ENCODE measurements around the gene PSMD7.

The PSMD7 gene

DNA sequence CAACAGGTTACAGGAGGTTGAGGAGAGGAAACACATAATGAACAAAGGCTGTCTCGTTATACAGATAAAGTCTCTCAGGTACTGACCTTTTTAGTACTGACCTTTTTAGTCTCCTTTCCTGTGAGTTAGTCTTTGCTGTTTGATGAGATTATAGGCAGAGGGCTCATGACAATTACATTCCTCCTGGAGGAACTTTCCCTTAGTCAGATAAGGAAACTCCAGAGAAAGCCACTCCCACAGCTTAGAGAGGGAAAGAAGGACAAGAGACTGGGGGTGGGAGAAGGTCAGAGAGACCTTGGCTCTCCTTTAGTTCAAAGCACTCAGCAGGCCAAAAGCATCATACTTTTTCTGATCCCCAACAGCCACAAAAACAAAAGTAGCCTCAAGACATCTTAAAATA, 15.3 kb upstream of the PSMD7 start:
- Mint-ChIP-seq H3K9me3 (peaks cover 0 to 6% of the 10 kb centered on the region in 2 donors), H3K27me3 (peaks cover 1% of the 10 kb centered on the region), H3K4me3 (no peak overlapping the region), H3K27ac (no peak overlapping the region), H3K4me1 (no peaks in the 10 kb centered on the region)
- ATAC-seq, result no peak
- DNase-seq, result no peak

DNA sequence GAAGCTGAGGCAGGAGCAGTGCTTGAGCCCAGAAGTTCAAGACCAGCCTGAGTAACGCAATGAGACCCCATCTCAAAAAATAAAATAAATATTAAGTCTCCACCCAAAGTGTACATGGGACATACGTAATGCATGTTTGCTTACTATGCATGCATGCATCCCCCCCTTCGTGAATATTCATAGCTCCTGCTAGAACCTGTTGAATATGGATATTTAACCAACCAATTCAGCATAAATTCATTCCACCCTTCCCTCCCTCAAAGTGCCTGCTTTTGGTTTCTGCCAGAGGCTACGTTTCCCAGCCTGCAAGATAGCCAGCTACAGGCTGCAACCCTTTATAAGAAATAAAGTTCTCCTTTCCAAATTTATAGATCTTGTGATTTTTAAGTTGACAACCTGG, 12.9 kb upstream of the PSMD7 start:
- no peak for DNase-seq
- ATAC-seq, result no peak
- H3K9me3 Mint-ChIP-seq, result peaks cover 0 to 6% of the 10 kb centered on the region in 2 donors
- no peak overlapping the region for H3K4me3 Mint-ChIP-seq
- H3K4me1 Mint-ChIP-seq, result no peaks in the 10 kb centered on the region
- H3K27ac Mint-ChIP-seq, result no peak overlapping the region
- H3K27me3 Mint-ChIP-seq, result no peaks in the 10 kb centered on the region

DNA sequence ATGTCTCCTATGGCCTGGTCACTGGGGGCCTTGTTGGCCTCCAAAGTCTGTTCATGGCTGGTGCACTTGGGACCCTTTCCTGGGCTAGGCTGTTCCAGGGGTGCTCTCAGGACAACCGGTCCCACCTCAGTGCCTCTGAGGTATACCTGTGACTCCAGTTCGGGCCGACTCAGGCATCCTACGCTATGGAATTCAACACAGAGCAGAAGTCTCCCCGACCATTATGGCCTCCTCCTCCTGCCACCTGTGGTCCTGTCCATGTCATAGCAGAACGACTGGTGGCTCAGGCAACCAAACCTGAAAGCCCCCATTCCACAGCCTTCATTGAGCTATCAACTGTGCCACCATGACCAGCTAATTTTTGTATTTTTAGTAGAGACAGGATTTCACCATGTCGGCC, 8.5 kb upstream of the PSMD7 start:
- Mint-ChIP-seq H3K27me3 (no peaks in the 10 kb centered on the region), H3K9me3 (peaks cover 14 to 17% of the 10 kb centered on the region in 2 donors), H3K4me3 (no peak overlapping the region), H3K4me1 (no peaks in the 10 kb centered on the region), H3K27ac (no peak overlapping the region)
- ATAC-seq, result no peak
- DNase-seq, result no peak

DNA sequence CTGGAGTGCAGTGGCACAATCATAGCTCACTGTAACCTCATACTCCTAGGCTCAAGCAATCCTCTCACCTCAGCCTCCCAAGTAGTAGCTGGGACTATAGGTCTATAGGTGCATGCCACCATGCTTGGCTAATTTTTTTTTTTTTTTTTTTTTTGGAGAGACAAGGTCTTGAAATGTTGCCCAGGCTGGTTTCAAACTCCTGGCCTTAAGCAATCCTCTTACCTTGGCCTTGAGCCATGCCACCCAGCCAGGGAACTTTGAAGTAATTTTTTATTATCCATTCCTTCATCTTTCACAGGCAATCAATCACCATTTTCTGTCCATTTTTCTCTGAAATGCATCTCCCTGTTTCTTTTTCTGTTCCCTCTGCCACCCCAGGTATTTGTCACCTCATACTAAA, 6.3 kb upstream of the PSMD7 start:
- ATAC-seq, result no peak
- H3K4me1 Mint-ChIP-seq, result peaks cover under 1% of the 10 kb centered on the region
- peaks cover 14 to 17% of the 10 kb centered on the region in 2 donors for H3K9me3 Mint-ChIP-seq
- H3K4me3 Mint-ChIP-seq, result no peak overlapping the region
- no peaks in the 10 kb centered on the region for H3K27me3 Mint-ChIP-seq
- H3K27ac Mint-ChIP-seq, result no peak overlapping the region
- DNase-seq, result no peak

DNA sequence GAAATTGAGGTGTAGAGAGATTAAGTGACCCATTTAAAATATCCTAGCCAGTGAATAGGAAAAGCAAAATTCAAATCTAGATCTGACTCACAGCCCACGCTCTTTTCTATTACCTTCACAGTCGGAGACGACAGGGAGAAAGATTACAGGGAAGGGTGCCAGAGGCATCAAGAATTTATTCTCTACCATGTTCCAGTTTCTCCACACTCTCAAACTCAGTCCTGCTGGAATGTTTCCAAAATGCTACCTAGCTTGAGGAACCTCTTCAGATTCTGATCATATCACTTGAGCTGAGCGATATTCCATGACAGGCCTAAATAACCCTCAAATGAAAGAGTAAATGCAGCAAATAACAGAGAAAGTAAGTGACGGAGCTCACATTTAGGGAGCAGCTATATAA, 5.4 kb upstream of the PSMD7 start:
- ATAC-seq (no peak), DNase-seq (no peak)
- Mint-ChIP-seq H3K4me3 (no peak overlapping the region), H3K4me1 (peaks cover 7% of the 10 kb centered on the region), H3K27me3 (no peaks in the 10 kb centered on the region), H3K9me3 (peaks cover 14 to 17% of the 10 kb centered on the region in 2 donors), H3K27ac (peak overlapping the region in 1 of 2 donors; percentile 19)

DNA sequence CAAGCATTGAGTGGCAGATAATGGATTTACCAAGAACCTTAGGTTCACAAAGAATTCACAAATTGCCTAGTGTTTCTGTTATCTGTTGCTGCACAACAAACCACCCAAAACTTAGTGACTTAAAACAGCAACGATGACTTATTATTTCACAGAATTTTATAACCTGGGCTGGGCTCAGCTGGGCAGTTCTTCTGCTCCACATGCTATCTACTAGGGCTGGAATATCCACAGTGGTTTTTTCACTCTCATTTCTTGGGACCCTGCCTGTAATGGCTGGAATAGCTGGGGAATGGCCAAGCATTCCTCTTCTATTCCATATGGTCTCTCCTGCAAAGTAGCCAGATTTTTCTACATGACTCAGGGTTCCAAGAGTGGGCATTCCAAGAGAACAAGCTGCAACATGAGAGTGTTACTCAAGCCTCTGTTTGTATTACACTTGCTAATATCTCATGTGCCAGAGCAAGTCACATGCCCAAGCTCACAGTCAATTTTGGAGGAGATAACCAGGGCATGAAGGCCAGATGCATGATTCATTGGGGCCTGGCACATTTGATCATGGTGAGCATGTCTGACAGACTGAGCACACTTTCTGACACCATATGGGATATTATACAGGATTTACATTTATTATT, 4.9 kb upstream of the PSMD7 start:
- ATAC-seq (no peak), DNase-seq (no peak)
- Mint-ChIP-seq H3K27ac (no peak overlapping the region), H3K27me3 (no peaks in the 10 kb centered on the region), H3K9me3 (peaks cover 14 to 17% of the 10 kb centered on the region in 2 donors), H3K4me3 (no peak overlapping the region), H3K4me1 (peaks cover 9% of the 10 kb centered on the region)

DNA sequence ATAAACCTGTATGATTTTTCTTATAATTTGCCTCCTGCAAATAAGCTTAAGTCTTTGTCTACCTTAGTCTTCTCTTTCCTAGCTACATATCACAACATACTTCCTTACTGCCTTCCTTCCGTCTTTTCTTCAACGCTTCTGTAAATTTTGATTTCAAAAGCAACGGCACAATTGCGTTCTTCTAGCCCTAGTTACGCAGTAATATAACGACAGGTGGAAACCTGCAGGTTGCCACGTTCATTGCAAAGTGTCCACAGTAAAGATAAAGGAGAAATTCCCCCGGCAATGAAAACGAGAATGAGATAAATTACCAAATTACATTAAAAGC, 546 bp upstream of the PSMD7 start:
- Mint-ChIP-seq H3K9me3 (peaks cover 10 to 14% of the 10 kb centered on the region in 2 donors), H3K4me3 (peak overlapping the region; percentile 94 to 97), H3K27me3 (no peaks in the 10 kb centered on the region), H3K27ac (peak overlapping the region; percentile 98 to 99), H3K4me1 (peaks cover 27% of the 10 kb centered on the region)
- DNase-seq (no peak), ATAC-seq (peak; percentile 31)

DNA sequence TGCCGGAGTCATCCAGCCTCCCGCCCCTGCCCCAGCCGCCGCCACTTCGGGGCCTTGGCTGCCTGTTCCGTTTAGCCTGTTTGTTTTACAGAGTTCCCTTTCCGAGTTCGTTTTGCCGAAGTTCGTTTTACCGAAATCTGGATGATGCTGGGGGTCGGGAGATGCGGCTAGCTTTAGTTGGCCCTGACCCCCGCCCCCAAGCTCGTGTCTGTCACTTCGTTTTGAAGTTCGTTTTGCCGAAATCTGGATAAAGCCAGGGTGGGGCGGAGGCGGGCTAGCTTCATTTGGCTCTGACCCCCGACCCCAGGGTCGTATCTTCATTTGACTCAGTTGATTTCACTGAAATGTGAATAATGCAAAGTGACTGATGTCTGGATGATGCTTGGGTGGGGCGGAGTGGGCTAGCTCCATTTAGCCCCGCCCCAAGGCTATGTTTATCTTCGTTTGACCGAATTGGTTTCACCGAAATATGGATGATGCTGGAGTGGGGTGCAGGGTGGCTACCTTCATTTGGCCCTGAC, 591 bp downstream of the PSMD7 start:
- Mint-ChIP-seq H3K4me3 (peak overlapping the region; percentile 94 to 97), H3K9me3 (peaks cover under 1 to 2% of the 10 kb centered on the region in 2 donors), H3K4me1 (peaks cover 27% of the 10 kb centered on the region), H3K27ac (peak overlapping the region; percentile 98 to 99), H3K27me3 (no peaks in the 10 kb centered on the region)
- peak; percentile 17 to 32 for DNase-seq
- peak; percentile 54 for ATAC-seq

DNA sequence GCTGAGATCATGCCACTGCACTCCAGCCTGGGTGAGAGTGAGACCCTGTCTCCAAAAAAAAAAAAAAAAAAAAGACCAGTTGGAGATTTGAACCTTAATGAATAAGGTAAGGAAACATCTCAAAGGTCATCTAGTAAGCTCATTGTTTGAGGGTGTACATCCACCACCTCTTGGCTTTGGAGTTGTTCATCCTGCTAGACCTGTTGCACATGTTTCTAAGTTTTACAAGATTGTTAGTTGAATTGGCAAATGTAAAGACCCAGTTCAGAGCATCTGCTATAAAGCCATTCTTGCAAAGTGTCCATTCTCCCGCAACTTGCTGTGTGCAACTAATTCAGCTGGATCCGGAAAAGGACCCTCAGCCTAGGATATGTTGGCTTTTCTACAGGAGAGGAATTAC, 1.5 kb downstream of the PSMD7 start:
- DNase-seq (no peak), ATAC-seq (no peak)
- Mint-ChIP-seq H3K27ac (peak overlapping the region; percentile 98 to 99), H3K4me3 (peak overlapping the region; percentile 94 to 97), H3K4me1 (peaks cover 27% of the 10 kb centered on the region), H3K9me3 (no peaks in the 10 kb centered on the region), H3K27me3 (no peaks in the 10 kb centered on the region)

DNA sequence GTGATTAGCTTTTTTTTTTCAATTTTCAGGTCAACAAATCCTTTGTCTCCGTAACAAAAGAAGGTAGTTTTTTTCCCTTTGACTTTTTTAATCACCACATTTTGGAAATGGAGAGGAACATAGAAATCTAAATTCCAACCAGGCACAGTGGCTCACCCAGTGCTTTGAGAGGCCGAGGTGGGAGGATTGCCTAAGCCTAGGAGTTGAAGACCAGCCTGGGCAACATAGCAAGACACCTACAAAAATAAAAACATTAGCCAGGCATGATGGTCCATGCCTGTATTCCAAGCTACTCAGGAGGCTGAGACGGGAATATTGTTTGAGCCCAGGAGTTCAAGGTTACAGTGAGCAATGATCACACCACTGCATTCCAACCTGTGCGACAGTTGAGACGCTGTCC, 5.7 kb downstream of the PSMD7 start:
- no peak overlapping the region for H3K4me3 Mint-ChIP-seq
- H3K27ac Mint-ChIP-seq, result no peak overlapping the region

DNA sequence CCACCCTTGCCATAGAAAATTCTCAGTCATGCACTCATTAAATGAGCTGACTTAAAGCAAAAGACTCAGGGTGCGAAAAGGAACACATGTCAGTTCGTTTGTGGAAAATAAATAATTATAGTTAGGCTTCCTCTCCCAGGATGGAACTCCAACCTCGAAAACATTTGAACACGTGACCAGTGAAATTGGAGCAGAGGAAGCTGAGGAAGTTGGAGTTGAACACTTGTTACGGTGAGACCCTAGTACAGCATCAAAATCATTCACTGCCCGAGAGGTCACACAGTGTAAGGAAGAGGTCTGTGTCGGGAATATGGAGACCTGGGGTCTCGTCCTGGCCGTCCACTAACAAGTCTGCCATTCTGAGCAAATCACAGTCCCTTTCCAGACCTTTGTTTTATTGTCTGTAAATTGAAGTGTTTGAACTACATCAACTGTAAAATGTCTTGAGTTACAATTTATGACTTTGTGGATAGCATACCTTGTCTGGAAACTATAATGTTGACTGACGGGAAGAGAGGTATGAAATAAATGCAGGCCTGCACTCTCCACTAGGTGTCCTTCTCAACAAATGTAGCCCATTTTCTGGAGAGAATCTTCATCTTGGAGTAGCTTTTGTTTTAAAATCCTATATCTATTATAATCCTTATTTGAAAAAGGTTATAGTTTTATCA, 7.7 kb downstream of the PSMD7 start:
- no peak overlapping the region for H3K4me3 Mint-ChIP-seq
- ATAC-seq (no peak), DNase-seq (no peak)
- H3K9me3 Mint-ChIP-seq, result no peaks in the 10 kb centered on the region
- H3K4me1 Mint-ChIP-seq, result peaks cover 4% of the 10 kb centered on the region
- H3K27me3 Mint-ChIP-seq, result no peaks in the 10 kb centered on the region
- no peak overlapping the region for H3K27ac Mint-ChIP-seq

More for the DNA sequence above, 5.7 kb downstream of the PSMD7 start:
- Mint-ChIP-seq H3K9me3 (no peaks in the 10 kb centered on the region), H3K27me3 (no peaks in the 10 kb centered on the region), H3K4me1 (peaks cover 18% of the 10 kb centered on the region)
- DNase-seq (no peak), ATAC-seq (no peak)

DNA sequence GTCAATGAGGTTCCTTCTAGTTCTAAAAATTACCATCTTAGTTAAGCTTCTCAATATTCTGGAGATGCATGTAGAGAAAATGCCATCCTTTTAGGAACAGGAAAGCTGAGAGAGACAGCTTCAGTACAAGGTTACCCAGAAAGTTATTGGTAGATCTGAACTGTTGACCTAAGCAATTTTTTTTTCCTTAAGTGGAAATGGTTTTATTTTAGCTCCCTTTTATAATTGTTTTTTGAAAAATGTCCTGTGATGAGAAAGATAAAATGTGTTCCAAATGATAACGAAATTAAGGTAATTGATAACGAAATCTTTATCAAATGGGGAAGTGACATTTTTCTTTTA, 8.2 kb downstream of the PSMD7 start:
- no peaks in the 10 kb centered on the region for H3K4me1 Mint-ChIP-seq
- DNase-seq, result no peak
- H3K9me3 Mint-ChIP-seq, result no peaks in the 10 kb centered on the region
- no peak overlapping the region for H3K27ac Mint-ChIP-seq
- no peak for ATAC-seq
- no peaks in the 10 kb centered on the region for H3K27me3 Mint-ChIP-seq
- H3K4me3 Mint-ChIP-seq, result no peak overlapping the region

DNA sequence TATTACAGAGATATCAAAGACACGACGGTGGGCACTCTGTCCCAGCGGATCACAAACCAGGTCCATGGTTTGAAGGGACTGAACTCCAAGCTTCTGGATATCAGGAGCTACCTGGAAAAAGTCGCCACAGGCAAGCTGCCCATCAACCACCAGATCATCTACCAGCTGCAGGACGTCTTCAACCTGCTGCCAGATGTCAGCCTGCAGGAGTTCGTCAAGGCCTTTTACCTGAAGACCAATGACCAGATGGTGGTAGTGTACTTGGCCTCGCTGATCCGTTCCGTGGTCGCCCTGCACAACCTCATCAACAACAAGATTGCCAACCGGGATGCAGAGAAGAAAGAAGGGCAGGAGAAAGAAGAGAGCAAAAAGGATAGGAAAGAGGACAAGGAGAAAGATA, 8.7 kb downstream of the PSMD7 start:
- Mint-ChIP-seq H3K4me1 (no peaks in the 10 kb centered on the region), H3K4me3 (no peak overlapping the region), H3K27me3 (no peaks in the 10 kb centered on the region), H3K27ac (peak overlapping the region; percentile 49 to 85), H3K9me3 (no peaks in the 10 kb centered on the region)
- no peak for ATAC-seq
- DNase-seq, result no peak

DNA sequence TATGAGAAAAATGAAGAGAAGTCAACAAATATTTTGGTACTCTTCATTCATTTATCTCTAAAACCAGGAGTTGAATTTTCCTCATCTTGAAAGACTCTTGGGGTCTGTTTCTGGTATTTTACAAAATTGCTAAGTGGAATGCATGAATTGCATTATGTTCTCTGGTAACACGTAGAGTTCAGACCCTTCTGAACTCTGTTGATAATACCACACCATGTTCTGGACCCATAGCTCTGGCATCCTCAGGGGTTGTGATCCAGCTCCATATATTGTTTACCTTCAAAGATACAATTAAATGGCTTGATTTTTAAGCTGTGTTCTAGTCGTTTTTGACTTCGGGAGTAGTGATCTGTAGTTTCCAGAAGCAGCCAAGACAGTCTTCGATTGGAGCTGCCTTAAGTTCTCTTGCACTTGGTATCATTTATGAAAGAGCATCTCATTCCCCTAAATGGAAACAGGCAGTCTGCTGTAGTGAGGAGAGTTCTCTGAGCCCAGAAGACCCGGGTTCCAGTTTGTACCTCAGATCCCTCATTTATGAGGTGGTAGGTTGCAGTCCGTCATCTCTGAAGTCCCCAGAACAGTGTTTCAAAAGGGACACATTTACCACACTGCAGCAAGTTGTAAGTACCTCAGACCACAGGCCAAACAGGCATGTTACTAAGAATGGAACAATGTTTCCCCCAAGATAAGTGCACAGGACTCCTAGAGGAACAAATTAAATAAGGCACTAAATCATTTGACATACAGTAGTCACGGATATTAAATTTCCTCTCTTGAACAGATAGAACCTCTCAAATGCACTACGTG, 9.6 kb downstream of the PSMD7 start:
- Mint-ChIP-seq H3K4me1 (no peaks in the 10 kb centered on the region), H3K27ac (no peak overlapping the region), H3K27me3 (no peaks in the 10 kb centered on the region), H3K4me3 (no peak overlapping the region), H3K9me3 (no peaks in the 10 kb centered on the region)
- DNase-seq (no peak), ATAC-seq (peak; percentile 77)

DNA sequence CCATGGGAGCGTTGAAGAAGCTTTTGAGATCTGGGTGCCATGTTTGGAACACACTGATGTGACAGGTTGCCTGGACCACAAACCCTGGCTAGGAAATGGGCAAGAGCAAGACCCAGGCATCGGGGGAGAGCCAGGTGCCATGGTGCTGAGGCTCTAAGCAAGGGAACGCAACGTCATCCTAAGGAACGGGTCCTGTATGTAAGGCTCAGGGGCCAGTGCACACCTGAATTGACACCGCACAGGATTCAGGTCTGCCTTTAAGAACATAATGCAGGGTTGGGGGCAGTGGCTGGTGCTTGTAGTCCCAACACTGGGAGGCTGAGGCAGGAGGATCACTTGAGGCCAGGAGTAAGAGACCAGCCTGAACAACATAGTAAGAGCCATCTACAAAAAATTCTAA, 10.8 kb downstream of the PSMD7 start:
- Mint-ChIP-seq H3K27me3 (no peaks in the 10 kb centered on the region), H3K27ac (no peak overlapping the region), H3K4me3 (no peak overlapping the region), H3K4me1 (no peaks in the 10 kb centered on the region), H3K9me3 (no peaks in the 10 kb centered on the region)
- no peak for DNase-seq
- ATAC-seq, result no peak

All from stimulated activated naive CD8-positive, alpha-beta T cell treated with anti-CD3 and anti-CD28 coated beads, Interleukin-15, amount 100 ng/mL, for 72 hours (primary cell).